Mesothelial cell of epicardium (in vitro differentiated cells): ENCODE measurements around the gene MYH9. TPM values are rescaled to one million over a fixed set of nuclear protein-coding genes. Genes with fewer than 3 reads are reported as not detected.

Source experiments
- DNase-seq, 2 experiments: peaks; one replicate each; pipeline ENCODE4 v3.0.0; 2021; ENCODE audit warnings: low spot score in 2 of 2; ENCODE audit not compliant: unreplicated experiment in 2 of 2
- H3K27ac Mint-ChIP-seq: 2 replicates; pipeline ENCODE4 v1.8.0; 2021; ENCODE audit warnings: mixed read lengths
- H3K27me3 Mint-ChIP-seq: 2 replicates; pipeline ENCODE4 v1.8.0; 2021; ENCODE audit warnings: low read depth, mixed read lengths
- H3K36me3 Mint-ChIP-seq: 2 replicates; pipeline ENCODE4 v1.8.0; 2021; ENCODE audit warnings: mixed read lengths
- H3K4me1 Mint-ChIP-seq: 2 replicates; pipeline ENCODE4 v1.8.0; 2021; ENCODE audit warnings: mixed read lengths
- H3K4me3 Mint-ChIP-seq: 2 replicates; pipeline ENCODE4 v1.8.0; 2021; ENCODE audit warnings: mild to moderate bottlenecking, moderate library complexity, mixed read lengths
- H3K9me3 Mint-ChIP-seq: 2 replicates; pipeline ENCODE4 v1.8.0; 2021; ENCODE audit warnings: mixed read lengths
- CTCF ChIP-seq: fragments of 200-600 bp; sonication (generic); IDR thresholded peaks from one replicate; pipeline ENCODE4 v1.5.0; 2021; ENCODE audit warnings: antibody characterized with exemption; ENCODE audit not compliant: unreplicated experiment
- total RNA-seq: library from RNA; stranded (reverse); gene quantifications from 3 replicates; pipeline ENCODE4 v1.2.1, GENCODE V29; 2021

MYH9 gene
- total RNA-seq, 1 donor from 2014 or later: 341 TPM

- Mint-ChIP-seq H3K4me3 (peak overlapping the region; percentile 24), H3K36me3 (no peaks in the 10 kb centered on the region), H3K4me1 (peaks cover 14% of the 10 kb centered on the region), H3K9me3 (no peaks in the 10 kb centered on the region), H3K27ac (peak overlapping the region; percentile 98), H3K27me3 (no peaks in the 10 kb centered on the region)
- no peak for DNase-seq
- TF ChIP-seq CTCF: no peak
These were observed 21.3 kb upstream of the MYH9 start for GRCh38 chr22:36409056-36409455.

GRCh38 chr22:36406721-36407120 is 19.0 kb upstream of the MYH9 start:
- DNase-seq: no peak
- no peaks in the 10 kb centered on the region for H3K9me3 Mint-ChIP-seq
- no peak overlapping the region for H3K27ac Mint-ChIP-seq
- H3K36me3 Mint-ChIP-seq: no peaks in the 10 kb centered on the region
- no peak for TF ChIP-seq CTCF
- H3K4me3 Mint-ChIP-seq: no peak overlapping the region
- H3K27me3 Mint-ChIP-seq: no peaks in the 10 kb centered on the region
- peaks cover 14% of the 10 kb centered on the region for H3K4me1 Mint-ChIP-seq

GRCh38 chr22:36405671-36406538 is 18.1 kb upstream of the MYH9 start:
- Mint-ChIP-seq H3K4me3 (no peak overlapping the region), H3K9me3 (no peaks in the 10 kb centered on the region), H3K36me3 (no peaks in the 10 kb centered on the region), H3K4me1 (peaks cover 14% of the 10 kb centered on the region), H3K27me3 (no peaks in the 10 kb centered on the region), H3K27ac (no peak overlapping the region)
- no peak for TF ChIP-seq CTCF
- no peak for DNase-seq

- no peaks in the 10 kb centered on the region for H3K27me3 Mint-ChIP-seq
- no peaks in the 10 kb centered on the region for H3K36me3 Mint-ChIP-seq
- H3K27ac Mint-ChIP-seq: no peak overlapping the region
- peaks cover 8% of the 10 kb centered on the region for H3K4me1 Mint-ChIP-seq
- H3K4me3 Mint-ChIP-seq: no peak overlapping the region
- no peak for DNase-seq
- no peak for TF ChIP-seq CTCF
- H3K9me3 Mint-ChIP-seq: no peaks in the 10 kb centered on the region
These were observed 17.5 kb upstream of the MYH9 start for GRCh38 chr22:36405221-36405661.

GRCh38 chr22:36404446-36404845 is 16.7 kb upstream of the MYH9 start:
- H3K9me3 Mint-ChIP-seq: no peaks in the 10 kb centered on the region
- no peak overlapping the region for H3K4me3 Mint-ChIP-seq
- H3K36me3 Mint-ChIP-seq: no peaks in the 10 kb centered on the region
- H3K4me1 Mint-ChIP-seq: peaks cover 3% of the 10 kb centered on the region
- TF ChIP-seq CTCF: no peak
- H3K27me3 Mint-ChIP-seq: no peaks in the 10 kb centered on the region
- no peak overlapping the region for H3K27ac Mint-ChIP-seq
- DNase-seq: no peak
